ENCODE measurements around the gene ECE1. TPM values are rescaled to one million over a fixed set of nuclear protein-coding genes. Genes with fewer than 3 reads are reported as not detected.

Gene ECE1
- total and polyA plus RNA-seq, 2 donors (not counting 1 experiment from before 2014, with no cell fraction given): 131 to 138 TPM

GRCh38 chr1:21189421-21189820, 100.8 kb downstream of the ECE1 start:
- no peaks in the 10 kb centered on the region for H3K4me1 ChIP-seq (ENCODE audit: control insufficient read depth, extremely low read depth, insufficient read depth, low read length)
- no peaks in the 10 kb centered on the region for H4K20me1 ChIP-seq (ENCODE audit: control insufficient read depth, extremely low read depth, insufficient read depth, low read length)
- no peak overlapping the region for H3K4me2 ChIP-seq (ENCODE audit: extremely low read depth, insufficient read depth, low read length)
- no peaks in the 10 kb centered on the region for H3K9me3 ChIP-seq (ENCODE audit: control insufficient read depth, insufficient read depth, low read depth, low read length)
- no peak overlapping the region for H3K4me3 ChIP-seq (replicated peaks in 1 of 4; ENCODE audit: control extremely low read depth in 1 of 4, insufficient read depth in 1 of 4, low read depth in 3 of 4, low read length in 4 of 4)
- H3K36me3 ChIP-seq (ENCODE audit: control insufficient read depth, insufficient read depth, low read length): no peaks in the 10 kb centered on the region
- no peak for TF ChIP-seq EZH2 (IDR thresholded peaks at IDR 0.05; ENCODE audit: low read length, missing control alignments)
- TF ChIP-seq CTCF (conservative IDR thresholded peaks at IDR 0.05 in 1 of 2, IDR thresholded peaks at IDR 0.05 in 1 of 2; ENCODE audit: low read depth in 1 of 2, low read length in 2 of 2): no peak
- DNase-seq (ENCODE audit: low read depth in 2 of 2): no peak
- no peaks in the 10 kb centered on the region for H3K79me2 ChIP-seq (ENCODE audit: control insufficient read depth, insufficient read depth, low read length)
- no peak overlapping the region for H3K9ac ChIP-seq (ENCODE audit: insufficient read depth, low read length)
- H3K27me3 ChIP-seq (ENCODE audit: control insufficient read depth, insufficient read depth, low read length): no peaks in the 10 kb centered on the region
- no peak overlapping the region for H2AFZ ChIP-seq (ENCODE audit: low read length)
- no peak overlapping the region for H3K27ac ChIP-seq (ENCODE audit: insufficient read depth, low read length)

DNA sequence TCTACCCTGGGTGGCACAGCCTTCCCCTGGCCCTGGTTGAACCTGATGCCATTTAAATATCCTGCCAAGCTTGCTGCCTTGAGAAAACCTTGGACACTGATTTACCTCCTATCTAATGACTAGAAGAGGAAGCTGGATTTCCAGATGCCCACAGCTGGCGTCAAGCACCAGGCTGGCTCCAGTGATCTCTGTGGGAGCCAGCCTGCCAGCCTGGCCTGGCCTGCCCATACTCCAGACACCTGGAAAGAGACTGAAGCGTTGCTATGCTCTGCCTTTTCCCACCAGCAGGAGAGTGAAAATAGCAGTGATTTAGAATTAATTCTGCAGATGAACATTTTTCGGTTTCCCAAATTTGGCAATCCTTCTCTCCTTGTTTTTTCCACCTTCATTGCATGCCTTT, 102.0 kb downstream of the ECE1 start:
- Histone ChIP-seq H3K4me3 (replicated peaks in 1 of 4; ENCODE audit: control extremely low read depth in 1 of 4, insufficient read depth in 1 of 4, low read depth in 3 of 4, low read length in 4 of 4) (no peak overlapping the region), H3K79me2 (ENCODE audit: control insufficient read depth, insufficient read depth, low read length) (no peaks in the 10 kb centered on the region), H3K9me3 (ENCODE audit: control insufficient read depth, insufficient read depth, low read depth, low read length) (no peaks in the 10 kb centered on the region), H2AFZ (ENCODE audit: low read length) (no peak overlapping the region), H3K4me2 (ENCODE audit: extremely low read depth, insufficient read depth, low read length) (no peak overlapping the region), H3K27ac (ENCODE audit: insufficient read depth, low read length) (no peak overlapping the region), H4K20me1 (ENCODE audit: control insufficient read depth, extremely low read depth, insufficient read depth, low read length) (no peaks in the 10 kb centered on the region), H3K36me3 (ENCODE audit: control insufficient read depth, insufficient read depth, low read length) (no peaks in the 10 kb centered on the region), H3K4me1 (ENCODE audit: control insufficient read depth, extremely low read depth, insufficient read depth, low read length) (no peaks in the 10 kb centered on the region), H3K9ac (ENCODE audit: insufficient read depth, low read length) (no peak overlapping the region), H3K27me3 (ENCODE audit: control insufficient read depth, insufficient read depth, low read length) (no peaks in the 10 kb centered on the region)
- no peak for DNase-seq (ENCODE audit: low read depth in 2 of 2)
- TF ChIP-seq CTCF (conservative IDR thresholded peaks at IDR 0.05 in 1 of 2, IDR thresholded peaks at IDR 0.05 in 1 of 2; ENCODE audit: low read depth in 1 of 2, low read length in 2 of 2) (no peak), EZH2 (IDR thresholded peaks at IDR 0.05; ENCODE audit: low read length, missing control alignments) (no peak)

- H3K27ac ChIP-seq (ENCODE audit: insufficient read depth, low read length): no peak overlapping the region
- no peak for DNase-seq (ENCODE audit: low read depth in 2 of 2)
- TF ChIP-seq CTCF (conservative IDR thresholded peaks at IDR 0.05 in 1 of 2, IDR thresholded peaks at IDR 0.05 in 1 of 2; ENCODE audit: low read depth in 1 of 2, low read length in 2 of 2): no peak
- TF ChIP-seq EZH2 (IDR thresholded peaks at IDR 0.05; ENCODE audit: low read length, missing control alignments): no peak
- no peaks in the 10 kb centered on the region for H3K27me3 ChIP-seq (ENCODE audit: control insufficient read depth, insufficient read depth, low read length)
- no peaks in the 10 kb centered on the region for H3K4me1 ChIP-seq (ENCODE audit: control insufficient read depth, extremely low read depth, insufficient read depth, low read length)
- no peaks in the 10 kb centered on the region for H3K79me2 ChIP-seq (ENCODE audit: control insufficient read depth, insufficient read depth, low read length)
- no peak overlapping the region for H3K4me3 ChIP-seq (replicated peaks in 1 of 4; ENCODE audit: control extremely low read depth in 1 of 4, insufficient read depth in 1 of 4, low read depth in 3 of 4, low read length in 4 of 4)
- H4K20me1 ChIP-seq (ENCODE audit: control insufficient read depth, extremely low read depth, insufficient read depth, low read length): no peaks in the 10 kb centered on the region
- no peak overlapping the region for H3K9ac ChIP-seq (ENCODE audit: insufficient read depth, low read length)
- no peak overlapping the region for H2AFZ ChIP-seq (ENCODE audit: low read length)
- no peaks in the 10 kb centered on the region for H3K9me3 ChIP-seq (ENCODE audit: control insufficient read depth, insufficient read depth, low read depth, low read length)
- no peak overlapping the region for H3K4me2 ChIP-seq (ENCODE audit: extremely low read depth, insufficient read depth, low read length)
- H3K36me3 ChIP-seq (ENCODE audit: control insufficient read depth, insufficient read depth, low read length): no peaks in the 10 kb centered on the region
Observed at GRCh38 chr1:21185221-21185731, 105.0 kb downstream of the ECE1 start.
